Smooth muscle cell (in vitro differentiated cells): Measurements from ENCODE around the gene NACC2. TPM values are rescaled to one million over a fixed set of nuclear protein-coding genes. Genes with fewer than 3 reads are reported as not detected.

Experiments
- DNase-seq: peaks from one replicate; lab custom pipeline; 2025; ENCODE audit not compliant: unreplicated experiment; lab: John Stamatoyannopoulos, UW
- H2AFZ ChIP-seq: fragments of 200-600 bp; sonication (generic); 2 replicates; pipeline ENCODE4 v1.6.0; 2016; ENCODE audit warnings: antibody characterized with exemption, low read depth, mild to moderate bottlenecking
- H3F3A ChIP-seq: fragments of 200-600 bp; sonication (generic); 2 replicates; pipeline ENCODE4 v1.6.0; 2017; ENCODE audit warnings: antibody characterized with exemption, low read depth
- H3K27ac ChIP-seq: fragments of 200-600 bp; sonication (generic); 2 replicates; pipeline ENCODE4 v1.5.1; 2016; ENCODE audit warnings: low read depth, mild to moderate bottlenecking
- H3K27me3 ChIP-seq: fragments of 200-600 bp; sonication (generic); 2 replicates; pipeline ENCODE4 v1.6.1; 2016; ENCODE audit warnings: low read depth, mild to moderate bottlenecking
- H3K36me3 ChIP-seq: fragments of 200-600 bp; sonication (generic); 2 replicates; pipeline ENCODE4 v1.5.1; 2016; ENCODE audit warnings: low read depth
- H3K4me1 ChIP-seq: fragments of 200-600 bp; sonication (generic); 2 replicates; pipeline ENCODE4 v1.5.1; 2016; ENCODE audit warnings: low read depth
- H3K4me2 ChIP-seq: fragments of 200-600 bp; sonication (generic); 2 replicates; pipeline ENCODE4 v1.6.0; 2016; ENCODE audit warnings: mild to moderate bottlenecking
- H3K4me3 ChIP-seq: fragments of 200-600 bp; sonication (generic); 2 replicates; pipeline ENCODE4 v1.5.1; 2016; ENCODE audit warnings: mild to moderate bottlenecking
- H3K79me2 ChIP-seq: fragments of 200-600 bp; sonication (generic); 2 replicates; pipeline ENCODE4 v1.6.0; 2016; ENCODE audit warnings: low read depth, mild to moderate bottlenecking
- H3K9ac ChIP-seq: fragments of 200-600 bp; sonication (generic); 2 replicates; pipeline ENCODE4 v1.6.0; 2016; ENCODE audit warnings: low read depth
- H3K9me3 ChIP-seq: fragments of 200-600 bp; sonication (generic); replicated peaks from 2 replicates; pipeline ENCODE4 v1.5.1; 2016; ENCODE audit warnings: low read depth
- H4K20me1 ChIP-seq: fragments of 200-600 bp; sonication (generic); 2 replicates; pipeline ENCODE4 v1.6.0; 2016; ENCODE audit warnings: low read depth
- WGBS: methylation state at CpG from one replicate; pipeline ENCODE4 v1.1.7; 2016; ENCODE audit warnings: low lambda C conversion rate; 5-methylcytosine and 5-hydroxymethylcytosine counted together
- polyA plus RNA-seq: library from polyadenylated mRNA; unstranded; fragments of >200 nt; fragmentation: Nextera tagmentation; extraction: Ambion mirVana; gene quantifications from 2 replicates; pipeline ENCODE4 v1.2.1, GENCODE V29; 2016
- total RNA-seq: library from RNA; depleted of rRNA; stranded (reverse); fragments of >200 nt; gene quantifications from 2 replicates; pipeline ENCODE4 v1.2.3, GENCODE V29; 2014
- TF ChIP-seq, protein P1 (sequence below): fragments of 200-600 bp; sonication (generic); IDR thresholded peaks from 2 replicates; pipeline ENCODE4 v1.5.1; 2017; ENCODE audit warnings: borderline replicate concordance, mild to moderate bottlenecking, antibody characterized with exemption; ENCODE audit not compliant: insufficient read depth, poor library complexity, severe bottlenecking

Gene NACC2
- total and polyA plus RNA-seq, 2 experiments from 2014 or later = 6.7 to 8.8 TPM

DNA sequence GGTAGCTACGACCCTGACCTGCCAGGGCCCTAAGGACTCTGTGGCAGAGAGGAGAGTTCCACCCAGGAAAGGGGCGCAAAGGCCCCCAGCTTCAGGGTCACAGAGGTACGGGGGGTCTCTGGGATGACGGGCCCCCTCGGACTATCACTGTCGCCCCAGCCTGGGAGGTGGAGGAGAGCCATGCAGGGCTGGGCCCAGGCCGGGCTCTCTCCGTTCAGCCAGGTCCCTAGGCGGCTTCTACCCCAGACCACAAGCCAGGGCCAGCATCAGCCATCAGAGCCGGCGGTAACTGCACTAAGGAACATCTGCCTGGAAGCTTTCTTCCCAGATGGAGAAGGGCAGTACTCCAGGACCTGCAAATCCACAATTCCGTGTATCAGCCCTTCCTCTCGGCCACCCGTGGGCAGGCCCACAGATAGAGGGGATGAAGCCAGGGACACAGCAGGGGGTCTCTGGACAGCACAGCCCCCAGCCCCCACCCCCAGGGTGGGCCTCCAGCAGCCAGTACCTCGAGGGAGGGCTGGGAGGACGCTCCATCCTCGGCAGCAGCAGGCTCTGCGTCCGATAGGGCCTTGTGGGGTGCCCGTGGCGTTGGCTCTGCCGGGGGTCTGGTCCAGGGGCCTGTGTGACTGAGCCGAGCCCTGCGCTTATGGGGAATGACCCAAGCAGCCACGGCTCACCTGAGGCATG lies 38.4 kb downstream of the NACC2 start:
- no peaks in the 10 kb centered on the region for H3K9me3 ChIP-seq
- H3F3A ChIP-seq = peaks cover 6% of the 10 kb centered on the region
- no peak overlapping the region for H3K27ac ChIP-seq
- H3K79me2 ChIP-seq = peaks cover 59% of the 10 kb centered on the region
- no peak overlapping the region for H2AFZ ChIP-seq
- no peak overlapping the region for H3K9ac ChIP-seq
- no peak overlapping the region for H3K4me2 ChIP-seq
- no peak overlapping the region for H3K4me3 ChIP-seq
- H3K36me3 ChIP-seq = no peaks in the 10 kb centered on the region
- 90% methylated on average over 25 of the region's 25 CpGs for WGBS
- TF ChIP-seq, protein P1, sequence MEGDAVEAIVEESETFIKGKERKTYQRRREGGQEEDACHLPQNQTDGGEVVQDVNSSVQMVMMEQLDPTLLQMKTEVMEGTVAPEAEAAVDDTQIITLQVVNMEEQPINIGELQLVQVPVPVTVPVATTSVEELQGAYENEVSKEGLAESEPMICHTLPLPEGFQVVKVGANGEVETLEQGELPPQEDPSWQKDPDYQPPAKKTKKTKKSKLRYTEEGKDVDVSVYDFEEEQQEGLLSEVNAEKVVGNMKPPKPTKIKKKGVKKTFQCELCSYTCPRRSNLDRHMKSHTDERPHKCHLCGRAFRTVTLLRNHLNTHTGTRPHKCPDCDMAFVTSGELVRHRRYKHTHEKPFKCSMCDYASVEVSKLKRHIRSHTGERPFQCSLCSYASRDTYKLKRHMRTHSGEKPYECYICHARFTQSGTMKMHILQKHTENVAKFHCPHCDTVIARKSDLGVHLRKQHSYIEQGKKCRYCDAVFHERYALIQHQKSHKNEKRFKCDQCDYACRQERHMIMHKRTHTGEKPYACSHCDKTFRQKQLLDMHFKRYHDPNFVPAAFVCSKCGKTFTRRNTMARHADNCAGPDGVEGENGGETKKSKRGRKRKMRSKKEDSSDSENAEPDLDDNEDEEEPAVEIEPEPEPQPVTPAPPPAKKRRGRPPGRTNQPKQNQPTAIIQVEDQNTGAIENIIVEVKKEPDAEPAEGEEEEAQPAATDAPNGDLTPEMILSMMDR = no peak
- H3K4me1 ChIP-seq = peaks cover 33% of the 10 kb centered on the region
- DNase-seq = no peak
- no peaks in the 10 kb centered on the region for H3K27me3 ChIP-seq
- peaks cover 98% of the 10 kb centered on the region for H4K20me1 ChIP-seq

DNA sequence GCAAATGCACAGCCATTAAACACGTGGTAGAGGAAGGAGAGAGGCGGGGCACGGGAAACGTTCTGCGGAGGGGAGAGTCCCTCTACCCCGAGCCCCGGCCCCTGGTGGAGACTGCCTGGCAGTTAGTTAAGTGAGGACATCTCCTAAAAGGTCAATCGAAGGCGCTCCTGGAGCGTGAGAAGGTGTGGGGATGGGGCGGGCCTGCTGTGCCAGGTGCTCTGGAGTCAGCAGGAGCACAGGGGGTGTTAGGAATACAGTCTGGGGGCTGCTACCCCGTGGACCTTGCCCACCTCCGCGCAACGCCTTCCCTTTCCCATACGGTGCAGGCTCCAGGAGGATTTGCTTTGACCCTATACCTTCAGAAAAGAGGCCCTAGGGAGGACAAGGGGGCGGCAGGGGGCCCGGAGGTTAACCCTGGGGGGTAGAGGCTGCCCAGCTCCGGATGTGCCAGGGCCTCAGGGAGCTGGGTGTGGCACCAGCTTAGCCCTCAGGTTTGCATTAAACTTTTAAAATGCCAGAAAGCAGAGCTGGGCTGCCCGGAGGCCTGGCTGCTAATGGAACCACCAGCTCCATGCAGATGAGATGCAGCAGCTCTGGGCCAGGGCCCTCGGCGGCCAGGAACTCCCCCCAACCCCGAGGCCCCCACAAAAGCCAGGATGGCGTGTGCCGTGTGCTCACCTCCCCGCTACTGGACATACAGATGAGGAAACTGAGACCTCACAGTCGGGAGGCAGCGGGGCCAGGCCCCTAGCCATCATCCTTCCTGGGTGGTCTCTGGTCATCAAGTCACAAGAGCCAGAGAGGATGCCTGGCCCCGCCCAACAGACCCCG lies 39.2 kb downstream of the NACC2 start:
- no peak for DNase-seq
- Histone ChIP-seq H3K4me3 (no peak overlapping the region), H3K4me1 (peaks cover 32% of the 10 kb centered on the region), H3F3A (peaks cover 6% of the 10 kb centered on the region), H3K79me2 (peaks cover 56% of the 10 kb centered on the region), H3K36me3 (no peaks in the 10 kb centered on the region), H3K9ac (no peak overlapping the region), H3K4me2 (no peak overlapping the region), H3K9me3 (no peaks in the 10 kb centered on the region), H3K27me3 (no peaks in the 10 kb centered on the region), H4K20me1 (peaks cover 98% of the 10 kb centered on the region), H2AFZ (no peak overlapping the region), H3K27ac (no peak overlapping the region)
- WGBS = 80% methylated on average over 30 of the region's 30 CpGs
- TF ChIP-seq, protein P1 = no peak

DNA sequence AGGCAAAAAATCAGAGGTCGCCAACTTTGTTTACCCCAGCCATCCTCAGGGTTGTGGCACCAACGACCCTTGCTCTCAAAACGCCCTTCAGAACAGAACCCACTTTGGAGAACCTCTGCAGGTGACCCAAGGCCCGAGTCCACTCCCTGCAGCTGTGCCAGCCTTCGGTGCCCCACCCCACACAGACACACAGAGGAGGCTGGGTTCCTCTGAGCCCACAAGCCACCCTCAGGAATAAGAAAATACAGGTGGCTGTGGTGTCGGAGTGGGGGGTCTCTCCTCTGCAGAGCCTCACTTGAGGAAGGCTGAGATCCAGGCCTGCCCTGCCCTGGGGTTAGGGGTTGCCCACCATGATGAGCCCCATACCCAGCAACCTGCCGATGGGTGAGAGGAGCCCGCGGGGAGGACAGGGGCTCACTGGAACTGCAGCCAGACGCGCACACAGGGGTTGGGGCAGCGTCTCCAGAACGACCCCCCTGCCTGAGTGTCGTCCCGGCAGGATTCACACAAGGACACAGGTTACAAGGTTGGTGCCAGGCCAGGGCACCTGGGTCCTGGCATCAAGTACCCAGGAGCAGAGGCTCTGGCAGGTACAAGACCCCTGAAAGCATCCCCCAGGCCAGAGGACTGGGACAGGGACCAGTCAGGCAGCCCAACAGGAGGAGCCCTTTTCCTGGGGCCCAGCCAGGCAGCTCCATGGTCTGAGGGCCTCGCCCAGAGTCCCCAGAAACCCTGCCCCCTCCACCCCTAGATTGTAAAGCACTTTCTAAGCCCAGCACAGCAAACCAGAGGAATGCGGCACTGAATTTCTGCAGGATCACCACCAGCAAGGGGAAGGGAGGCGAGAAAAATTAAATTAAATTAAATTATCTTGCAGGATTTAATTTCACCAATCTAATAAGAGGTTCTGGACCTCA lies 40.0 kb downstream of the NACC2 start:
- TF ChIP-seq, protein P1 = no peak
- Histone ChIP-seq H3K79me2 (peaks cover 61% of the 10 kb centered on the region), H3K4me2 (no peak overlapping the region), H3F3A (peaks cover 6% of the 10 kb centered on the region), H3K27me3 (no peaks in the 10 kb centered on the region), H2AFZ (no peak overlapping the region), H3K9ac (no peak overlapping the region), H3K9me3 (no peaks in the 10 kb centered on the region), H3K4me1 (peaks cover 23% of the 10 kb centered on the region), H3K27ac (no peak overlapping the region), H4K20me1 (peaks cover 98% of the 10 kb centered on the region), H3K36me3 (no peaks in the 10 kb centered on the region), H3K4me3 (no peak overlapping the region)
- WGBS = 98% methylated on average over 18 of the region's 18 CpGs
- DNase-seq = no peak
